Fibroblast of lung (primary cell): ENCODE results near the gene FAM13B. TPM values are rescaled to one million over a fixed set of nuclear protein-coding genes. Genes with fewer than 3 reads are reported as not detected.

Experiments used
- DNase-seq, 2 donors: peaks; one replicate each; pipeline versions ENCODE4 v3.0.0 to v3.0.0-alpha.2; 2010; ENCODE audit warnings: low read depth in 2 of 2
- H2AFZ ChIP-seq: 2 replicates; pipeline ENCODE4 v1.5.1; 2012; ENCODE audit warnings: low read length, control low read depth, inconsistent platforms
- H3K27ac ChIP-seq: 2 replicates; pipeline ENCODE4 v1.5.1; 2011; ENCODE audit warnings: low read length, control low read depth; ENCODE audit not compliant: insufficient read depth
- H3K27me3 ChIP-seq: 2 replicates; pipeline ENCODE4 v1.5.1; 2011; ENCODE audit warnings: mild to moderate bottlenecking, low read length; ENCODE audit not compliant: control insufficient read depth, insufficient read depth
- H3K36me3 ChIP-seq: 2 replicates; pipeline ENCODE4 v1.5.1; 2011; ENCODE audit warnings: low read length; ENCODE audit not compliant: control insufficient read depth, insufficient read depth
- H3K4me1 ChIP-seq: 2 replicates; pipeline ENCODE4 v1.5.1; 2011; ENCODE audit warnings: low read length; ENCODE audit not compliant: control insufficient read depth, insufficient read depth; ENCODE audit errors: extremely low read depth
- H3K4me2 ChIP-seq: 2 replicates; pipeline ENCODE4 v1.5.1; 2011; ENCODE audit warnings: low read length, control low read depth; ENCODE audit not compliant: insufficient read depth; ENCODE audit errors: extremely low read depth
- H3K4me3 ChIP-seq, 4 experiments: fragments of 200-600 bp in 1 of 4; sonication (generic) in 1 of 4; replicated peaks in 1 of 4; 2 replicates each; pipeline ENCODE4 v1.5.1; 2011 to 2016; ENCODE audit warnings: low read length in 4 of 4, low read depth in 3 of 4, mild to moderate bottlenecking in 3 of 4, control low read depth in 2 of 4, inconsistent platforms in 1 of 4, mixed read lengths in 1 of 4; ENCODE audit not compliant: insufficient read depth in 1 of 4; ENCODE audit errors: control extremely low read depth in 1 of 4
- H3K79me2 ChIP-seq: 2 replicates; pipeline ENCODE4 v1.5.1; 2012; ENCODE audit warnings: mild to moderate bottlenecking, low read length, inconsistent platforms; ENCODE audit not compliant: control insufficient read depth, insufficient read depth
- H3K9ac ChIP-seq: 2 replicates; pipeline ENCODE4 v1.5.1; 2011; ENCODE audit warnings: mild to moderate bottlenecking, low read length, control low read depth; ENCODE audit not compliant: insufficient read depth
- H3K9me3 ChIP-seq: 2 replicates; pipeline ENCODE4 v1.5.1; 2012; ENCODE audit warnings: low read depth, low read length; ENCODE audit not compliant: control insufficient read depth, insufficient read depth
- H4K20me1 ChIP-seq: 2 replicates; pipeline ENCODE4 v1.5.1; 2011; ENCODE audit warnings: low read length; ENCODE audit not compliant: control insufficient read depth, insufficient read depth; ENCODE audit errors: extremely low read depth
- CTCF ChIP-seq, 2 donors: IDR thresholded peaks in 1 of 2; conservative IDR thresholded peaks in 1 of 2; 1 replicate in 1 of 2; 2 replicates in 1 of 2; pipeline ENCODE4 v1.5.1; 2011 to 2012; ENCODE audit warnings: low read length in 2 of 2, control low read depth in 1 of 2, inconsistent platforms in 1 of 2, low read depth in 1 of 2, mild to moderate bottlenecking in 1 of 2
- EZH2 ChIP-seq: IDR thresholded peaks from 2 replicates; pipeline ENCODE4 v1.5.1; 2012; ENCODE audit warnings: low read length, control low read depth, mild to moderate bottlenecking; ENCODE audit errors: missing control alignments
- polyA plus RNA-seq, 2 donors: library from polyadenylated mRNA; depleted of rRNA in 1 of 2; stranded (reverse) in 1 of 2; unstranded in 1 of 2; fragments of >200 nt; gene quantifications; 2 replicates each; pipeline ENCODE4 v1.2.1, GENCODE V29; 2011 to 2012; ENCODE audit warnings: missing spikeins in 1 of 2
- total RNA-seq: library from RNA; depleted of rRNA; stranded (reverse); fragments of >200 nt; gene quantifications from 2 replicates; pipeline ENCODE4 v1.2.1, GENCODE V29; 2014

FAM13B gene
- total and polyA plus RNA-seq, 2 donors (not counting 1 experiment from before 2014, with no cell fraction given), result 20.7 to 25.1 TPM

- Histone ChIP-seq H3K36me3 (no peaks in the 10 kb centered on the region), H3K4me1 (no peaks in the 10 kb centered on the region), H2AFZ (no peak overlapping the region), H3K9ac (no peak overlapping the region), H3K27ac (no peak overlapping the region), H3K4me3 (no peak overlapping the region), H3K27me3 (no peaks in the 10 kb centered on the region), H3K4me2 (no peak overlapping the region), H3K79me2 (peaks cover 97% of the 10 kb centered on the region), H4K20me1 (no peaks in the 10 kb centered on the region), H3K9me3 (no peaks in the 10 kb centered on the region)
- TF ChIP-seq CTCF (conservative IDR thresholded peaks at IDR 0.05 in 1 of 2, IDR thresholded peaks at IDR 0.05 in 1 of 2; ENCODE audit: low read depth in 1 of 2, low read length in 2 of 2) (no peak), EZH2 (no peak)
- no peak for DNase-seq
These were observed 7.6 kb downstream of the FAM13B start for GRCh38 chr5:138025285-138025684.

- no peaks in the 10 kb centered on the region for H3K9me3 ChIP-seq
- no peak overlapping the region for H3K9ac ChIP-seq
- no peaks in the 10 kb centered on the region for H3K36me3 ChIP-seq
- no peak overlapping the region for H3K27ac ChIP-seq
- peaks cover 85% of the 10 kb centered on the region for H3K79me2 ChIP-seq
- H4K20me1 ChIP-seq, result no peaks in the 10 kb centered on the region
- H3K4me3 ChIP-seq, result no peak overlapping the region
- no peak overlapping the region for H3K4me2 ChIP-seq
- DNase-seq, result no peak
- H3K4me1 ChIP-seq, result no peaks in the 10 kb centered on the region
- H2AFZ ChIP-seq, result no peak overlapping the region
- no peaks in the 10 kb centered on the region for H3K27me3 ChIP-seq
- TF ChIP-seq CTCF (conservative IDR thresholded peaks at IDR 0.05 in 1 of 2, IDR thresholded peaks at IDR 0.05 in 1 of 2; ENCODE audit: low read depth in 1 of 2, low read length in 2 of 2), result no peak
- no peak for TF ChIP-seq EZH2
These were observed 8.8 kb downstream of the FAM13B start for GRCh38 chr5:138024117-138024516.

GRCh38 chr5:138022912-138023311 lies 10.0 kb downstream of the FAM13B start:
- TF ChIP-seq EZH2 (no peak), CTCF (conservative IDR thresholded peaks at IDR 0.05 in 1 of 2, IDR thresholded peaks at IDR 0.05 in 1 of 2; ENCODE audit: low read depth in 1 of 2, low read length in 2 of 2) (no peak)
- Histone ChIP-seq H3K36me3 (no peaks in the 10 kb centered on the region), H4K20me1 (no peaks in the 10 kb centered on the region)

More at GRCh38 chr5:138022912-138023311, 10.0 kb downstream of the FAM13B start:
- H3K27ac ChIP-seq, result no peak overlapping the region
- peaks cover 73% of the 10 kb centered on the region for H3K79me2 ChIP-seq
- no peaks in the 10 kb centered on the region for H3K9me3 ChIP-seq
- no peak overlapping the region for H2AFZ ChIP-seq
- no peak overlapping the region for H3K4me2 ChIP-seq
- DNase-seq, result no peak
- H3K4me1 ChIP-seq, result no peaks in the 10 kb centered on the region
- no peaks in the 10 kb centered on the region for H3K27me3 ChIP-seq
- H3K4me3 ChIP-seq, result no peak overlapping the region
- H3K9ac ChIP-seq, result no peak overlapping the region
